GM12865 (cell line): ENCODE data around the gene MYCBPAP.

Experiments
- DNase-seq: peaks from one replicate; pipeline ENCODE4 v3.0.0; 2010; ENCODE audit warnings: low read depth
- H3K4me3 ChIP-seq: 2 replicates; pipeline ENCODE4 v1.5.1; 2011; ENCODE audit warnings: mild to moderate bottlenecking, low read depth, low read length, control low read depth
- CTCF ChIP-seq: IDR thresholded peaks from 2 replicates; pipeline ENCODE4 v1.5.1; 2011; ENCODE audit warnings: low read length, control low read depth, low read depth, inconsistent platforms; ENCODE audit not compliant: insufficient read depth; ENCODE audit errors: missing control alignments

Gene MYCBPAP

GRCh38 chr17:50520483-50520882 is 12.2 kb downstream of the MYCBPAP start:
- no peak overlapping the region for H3K4me3 ChIP-seq
- no peak for TF ChIP-seq CTCF
- DNase-seq = peak; percentile 31

- no peak for DNase-seq
- no peak for TF ChIP-seq CTCF
- no peak overlapping the region for H3K4me3 ChIP-seq
Observed at GRCh38 chr17:50521514-50521913, 13.3 kb downstream of the MYCBPAP start.

GRCh38 chr17:50522766-50523165 is 14.5 kb downstream of the MYCBPAP start:
- TF ChIP-seq CTCF = no peak
- no peak for DNase-seq
- H3K4me3 ChIP-seq = no peak overlapping the region

- H3K4me3 ChIP-seq = no peak overlapping the region
- no peak for DNase-seq
- TF ChIP-seq CTCF = no peak
Observed at GRCh38 chr17:50523208-50523607, 15.0 kb downstream of the MYCBPAP start.

- DNase-seq = no peak
Observed at GRCh38 chr17:50524838-50525237, 16.6 kb downstream of the MYCBPAP start.

GRCh38 chr17:50527155-50527762 is 19.0 kb downstream of the MYCBPAP start:
- no peak for DNase-seq
- no peak for TF ChIP-seq CTCF
- no peak overlapping the region for H3K4me3 ChIP-seq

More at GRCh38 chr17:50524838-50525237, 16.6 kb downstream of the MYCBPAP start:
- H3K4me3 ChIP-seq = no peak overlapping the region
- no peak for TF ChIP-seq CTCF

GRCh38 chr17:50527949-50528474 is 19.8 kb downstream of the MYCBPAP start:
- no peak for DNase-seq
- no peak for TF ChIP-seq CTCF

More at GRCh38 chr17:50527949-50528474, 19.8 kb downstream of the MYCBPAP start:
- no peak overlapping the region for H3K4me3 ChIP-seq
